Activated CD4-positive, alpha-beta T cell treated with anti-CD3 and anti-CD28 coated beads for 1 hour (primary cell): ENCODE results near the gene DNALI1.
"Not testable (repeated sequence)": the region's sequence is repeated elsewhere in the genome, so short reads cannot be mapped to it uniquely, and the experiment has no call there.

Source experiments
- DNase-seq: peaks from one replicate; pipeline ENCODE4 v3.0.0-alpha.2; 2020

Gene DNALI1

GRCh38 chr1:37556712-37557196, at the start of gene DNALI1:
TSS of gene DNALI1 (plus strand) at chr1:37556940. CDS start at chr1:37556995, 55 bp downstream.
- no peak for DNase-seq

GRCh38 chr1:37509181-37509580, 47.6 kb upstream of the DNALI1 start:
- no peak for DNase-seq

- DNase-seq: peak; percentile 20
These were observed 42.9 kb upstream of the DNALI1 start for GRCh38 chr1:37513795-37514349.

GRCh38 chr1:37514350-37515184, 42.2 kb upstream of the DNALI1 start, which contains the start of gene MEAF6:
TSS of gene MEAF6 (minus strand) at chr1:37514766. CDS start at chr1:37514746, 20 bp downstream.
- peak; percentile 74 for DNase-seq

GRCh38 chr1:37515185-37516034, 41.3 kb upstream of the DNALI1 start:
- DNase-seq: no peak

GRCh38 chr1:37517569-37517968, 39.2 kb upstream of the DNALI1 start:
- DNase-seq: no peak

GRCh38 chr1:37518241-37518640, 38.5 kb upstream of the DNALI1 start:
- not testable (repeated sequence) for DNase-seq

GRCh38 chr1:37518929-37519328, 37.8 kb upstream of the DNALI1 start:
- DNase-seq: not testable (repeated sequence)

- DNase-seq: no peak
These were observed 37.1 kb upstream of the DNALI1 start for GRCh38 chr1:37519613-37520012.

GRCh38 chr1:37529888-37530287, 26.9 kb upstream of the DNALI1 start:
- not testable (repeated sequence) for DNase-seq

GRCh38 chr1:37532418-37533156, 24.2 kb upstream of the DNALI1 start:
- not testable (repeated sequence) for DNase-seq

GRCh38 chr1:37533317-37534093, 23.2 kb upstream of the DNALI1 start:
- no peak for DNase-seq

GRCh38 chr1:37537378-37537777, 19.4 kb upstream of the DNALI1 start:
- no peak for DNase-seq

- not testable (repeated sequence) for DNase-seq
These were observed 17.6 kb upstream of the DNALI1 start for GRCh38 chr1:37539154-37539553.

- no peak for DNase-seq
These were observed 16.5 kb upstream of the DNALI1 start for GRCh38 chr1:37540036-37540785.

GRCh38 chr1:37544530-37544929, 12.2 kb upstream of the DNALI1 start:
- DNase-seq: no peak

GRCh38 chr1:37545019-37545418, 11.7 kb upstream of the DNALI1 start:
- DNase-seq: no peak

- no peak for DNase-seq
These were observed 7.4 kb upstream of the DNALI1 start for GRCh38 chr1:37549341-37549740.

- no peak for DNase-seq
These were observed 3.2 kb upstream of the DNALI1 start for GRCh38 chr1:37553598-37553926.

- peak; percentile 86 for DNase-seq
These were observed 2.6 kb upstream of the DNALI1 start, which contains the start of gene SNIP1 for GRCh38 chr1:37553927-37554808. TSS of gene SNIP1 (minus strand) at chr1:37554293. CDS start at chr1:37554229, 64 bp downstream.
